Naive thymus-derived CD4-positive, alpha-beta T cell (primary cell): ENCODE results near the gene PLEKHB2. TPM values are rescaled to one million over a fixed set of nuclear protein-coding genes. Genes with fewer than 3 reads are reported as not detected.
"Not testable (repeated sequence)": the region's sequence is repeated elsewhere in the genome, so short reads cannot be mapped to it uniquely, and the experiment has no call there.

Experiments
- ATAC-seq: fragments of 150-1000 bp; cut with Tn5 transposase; 2 replicates; pipeline ENCODE4 v1.10.0; 2021; ENCODE audit warnings: mild to moderate bottlenecking, moderate library complexity
- CTCF ChIA-PET: fragments of 350-600 bp; sonication (Branson Sonifier 250); formaldehyde crosslinking; loops from one replicate; lab custom pipeline; 2021; ENCODE audit warnings: antibody characterized with exemption; lab: Charles Lee
- POLR2A ChIA-PET: fragments of 350-600 bp; sonication (Branson Sonifier 250); formaldehyde crosslinking; loops from one replicate; lab custom pipeline; 2021; ENCODE audit warnings: antibody characterized with exemption, inconsistent platforms; lab: Charles Lee
- DNase-seq, 9 donors: peaks; one replicate each; pipeline versions ENCODE4 v3.0.0 to v3.0.0-alpha.2; 2020 to 2022; ENCODE audit warnings: mixed read lengths in 1 of 9
- H3K27ac ChIP-seq: one replicate; pipeline ENCODE4 v1.7.0; 2013; ENCODE audit warnings: mild to moderate bottlenecking, low read depth, low read length, moderate library complexity
- H3K27me3 ChIP-seq, 2 donors: one replicate each; pipeline ENCODE4 v1.7.0; 2013; ENCODE audit warnings: low read length in 2 of 2, mild to moderate bottlenecking in 2 of 2, moderate library complexity in 2 of 2; ENCODE audit not compliant: control insufficient read depth in 2 of 2, insufficient read depth in 2 of 2
- H3K36me3 ChIP-seq, 3 experiments: 1 replicate in 2 of 3; 2 replicates in 1 of 3; pipeline ENCODE4 v1.7.0; 2013; ENCODE audit warnings: low read length in 3 of 3, mild to moderate bottlenecking in 3 of 3, moderate library complexity in 1 of 3; ENCODE audit not compliant: insufficient read depth in 3 of 3, control insufficient read depth in 2 of 3
- H3K4me1 ChIP-seq, 2 donors: one replicate each; pipeline ENCODE4 v1.7.0; 2013; ENCODE audit warnings: low read length in 2 of 2, mild to moderate bottlenecking in 2 of 2, moderate library complexity in 1 of 2; ENCODE audit not compliant: control insufficient read depth in 2 of 2, insufficient read depth in 2 of 2
- H3K4me3 ChIP-seq: 2 replicates; pipeline ENCODE4 v1.7.0; 2013; ENCODE audit warnings: mild to moderate bottlenecking, low read length
- H3K9me3 ChIP-seq, 3 experiments: 1 replicate in 2 of 3; 2 replicates in 1 of 3; pipeline ENCODE4 v1.7.0; 2013; ENCODE audit warnings: low read length in 3 of 3; ENCODE audit not compliant: control insufficient read depth in 2 of 3
- H3K27ac Mint-ChIP-seq, 9 donors: one replicate each; pipeline ENCODE4 v1.8.0; 2020 to 2022; ENCODE audit warnings: mixed read lengths in 9 of 9, mild to moderate bottlenecking in 8 of 9, moderate library complexity in 5 of 9, inconsistent platforms in 2 of 9
- H3K27me3 Mint-ChIP-seq, 5 donors: one replicate each; pipeline ENCODE4 v1.8.0; 2021 to 2022; ENCODE audit warnings: mixed read lengths in 5 of 5, mild to moderate bottlenecking in 1 of 5
- H3K36me3 Mint-ChIP-seq, 5 donors: one replicate each; pipeline ENCODE4 v1.8.0; 2020 to 2022; ENCODE audit warnings: mixed read lengths in 5 of 5, mild to moderate bottlenecking in 3 of 5, inconsistent platforms in 1 of 5
- H3K4me1 Mint-ChIP-seq, 7 donors: one replicate each; pipeline ENCODE4 v1.8.0; 2020 to 2022; ENCODE audit warnings: mixed read lengths in 7 of 7, mild to moderate bottlenecking in 3 of 7, inconsistent platforms in 1 of 7
- H3K4me3 Mint-ChIP-seq, 10 donors: one replicate each; pipeline ENCODE4 v1.8.0; 2020 to 2022; ENCODE audit warnings: mild to moderate bottlenecking in 10 of 10, mixed read lengths in 10 of 10, moderate library complexity in 6 of 10, inconsistent platforms in 2 of 10
- H3K9me3 Mint-ChIP-seq, 11 donors: one replicate each; pipeline ENCODE4 v1.8.0; 2020 to 2022; ENCODE audit warnings: mixed read lengths in 11 of 11, mild to moderate bottlenecking in 4 of 11, inconsistent platforms in 1 of 11, moderate library complexity in 1 of 11
- intact Hi-C, 2 donors: fragments of 100-400 bp; cut with micrococcal nuclease; formaldehyde crosslinking; loops; one replicate each; pipeline ENCODE4 v1.15.1; 2023
- polyA plus RNA-seq, 2 donors: library from polyadenylated mRNA; unstranded; fragments of 300-500 nt; fragmentation: Illumina TruSeq; gene quantifications; one replicate each; pipeline ENCODE4 v1.2.3, GENCODE V29; 2021
- total RNA-seq, 6 experiments: library from RNA in 5 of 6; stranded (reverse) in 5 of 6; gene quantifications; 1 replicate in 5 of 6; 2 replicates in 1 of 6; pipeline ENCODE4 v1.2.3 and lab custom pipeline; 2021 to 2026

PLEKHB2 gene
- total and polyA plus RNA-seq, 7 experiments from 2014 or later = 43.1 to 92.3 (median 64.4) TPM

DNA sequence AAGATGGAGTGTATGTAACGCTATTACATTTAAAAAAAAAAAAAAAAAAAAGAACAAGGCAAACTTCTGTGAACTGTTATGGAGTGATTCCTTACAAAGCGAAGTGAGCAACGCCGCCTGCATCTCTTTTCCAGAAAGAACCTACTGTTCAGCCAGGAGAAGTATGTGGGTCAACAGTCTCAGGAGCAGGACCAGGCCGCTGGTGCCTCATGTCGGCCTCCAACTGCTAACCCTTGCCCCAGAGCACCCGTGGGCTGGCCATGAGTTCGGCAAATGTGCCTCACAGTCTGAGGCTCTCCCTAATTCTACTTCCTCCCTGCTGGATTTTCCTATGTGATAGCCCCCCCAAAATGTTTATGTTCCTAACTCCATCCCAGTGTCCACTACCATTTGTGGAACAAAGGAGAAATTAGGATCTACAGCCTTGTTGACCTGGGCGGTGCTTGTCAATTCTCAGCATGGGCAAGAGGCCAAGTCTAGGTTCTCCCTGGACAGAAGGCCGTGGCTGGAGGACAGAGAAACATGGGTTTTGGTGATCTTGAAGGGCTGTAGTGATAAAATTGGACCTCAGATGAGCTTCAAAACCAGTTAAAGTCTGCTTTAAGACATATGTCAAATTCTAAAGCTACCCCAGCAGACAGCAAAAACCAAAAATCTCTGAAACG is 27.8 kb upstream of the PLEKHB2 start:
- Mint-ChIP-seq H3K4me3 (peak overlapping the region in 2 of 10 donors; percentile 10 to 26), H3K4me1 (peaks cover 28 to 74% (median 61%) of the 10 kb centered on the region in 7 donors)

DNA sequence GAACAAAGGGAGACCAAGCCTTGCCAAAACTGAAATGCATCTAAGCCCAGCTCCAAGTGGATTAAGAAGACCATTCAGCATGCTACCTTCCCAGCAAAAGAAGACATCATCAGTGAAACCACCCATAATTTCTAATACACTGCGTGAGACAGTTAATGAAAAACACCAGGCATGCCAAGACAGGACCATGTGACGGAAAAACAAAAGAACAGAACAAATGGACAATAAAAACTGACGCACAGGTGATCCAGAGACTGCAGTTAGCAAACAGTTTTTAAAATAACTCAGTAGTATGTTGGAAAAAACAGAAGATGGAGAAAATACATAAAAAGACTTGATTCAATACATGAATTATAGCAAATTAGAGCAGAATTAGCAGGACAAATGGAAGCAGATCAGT is 27.2 kb upstream of the PLEKHB2 start:
- no peak for ATAC-seq
- no peak overlapping the region for H3K27ac ChIP-seq
- CTCF ChIA-PET = no interaction called here
- H3K36me3 ChIP-seq = peaks cover 20 to 87% (median 22%) of the 10 kb centered on the region in 3 experiments
- Mint-ChIP-seq H3K4me3 (peak overlapping the region in 3 of 10 donors; percentile 1 to 10 (median 4)), H3K27ac (peak overlapping the region in 4 of 9 donors; percentile 5 to 43 (median 26)), H3K4me1 (peaks cover 28 to 78% (median 65%) of the 10 kb centered on the region in 7 donors), H3K9me3 (peaks cover 0 to 1% (median 0%) of the 10 kb centered on the region in 11 donors), H3K36me3 (peaks cover 19 to 64% (median 23%) of the 10 kb centered on the region in 5 donors), H3K27me3 (no peaks in the 10 kb centered on the region)
- peaks cover 0 to 5% of the 10 kb centered on the region in 2 donors for H3K4me1 ChIP-seq
- H3K27me3 ChIP-seq = no peaks in the 10 kb centered on the region
- no peaks in the 10 kb centered on the region for H3K9me3 ChIP-seq
- H3K4me3 ChIP-seq = no peak overlapping the region
- POLR2A ChIA-PET = no interaction called here
- no peak for DNase-seq
- intact Hi-C loops = no loop called here

More for the DNA sequence above, 27.8 kb upstream of the PLEKHB2 start:
- Histone ChIP-seq H3K4me3 (no peak overlapping the region), H3K36me3 (peaks cover 18 to 84% (median 20%) of the 10 kb centered on the region in 3 experiments), H3K27me3 (no peaks in the 10 kb centered on the region), H3K9me3 (no peaks in the 10 kb centered on the region), H3K4me1 (peaks cover 0 to 5% of the 10 kb centered on the region in 2 donors), H3K27ac (no peak overlapping the region)
- Mint-ChIP-seq H3K27ac (peak overlapping the region in 1 of 9 donors; percentile 57), H3K36me3 (peaks cover 19 to 60% (median 21%) of the 10 kb centered on the region in 5 donors), H3K27me3 (no peaks in the 10 kb centered on the region), H3K9me3 (peaks cover 0 to 1% (median 0%) of the 10 kb centered on the region in 11 donors)
- DNase-seq (no peak), ATAC-seq (no peak)
- CTCF ChIA-PET = no interaction called here
- POLR2A ChIA-PET = no interaction called here
- intact Hi-C loops = no loop called here

DNA sequence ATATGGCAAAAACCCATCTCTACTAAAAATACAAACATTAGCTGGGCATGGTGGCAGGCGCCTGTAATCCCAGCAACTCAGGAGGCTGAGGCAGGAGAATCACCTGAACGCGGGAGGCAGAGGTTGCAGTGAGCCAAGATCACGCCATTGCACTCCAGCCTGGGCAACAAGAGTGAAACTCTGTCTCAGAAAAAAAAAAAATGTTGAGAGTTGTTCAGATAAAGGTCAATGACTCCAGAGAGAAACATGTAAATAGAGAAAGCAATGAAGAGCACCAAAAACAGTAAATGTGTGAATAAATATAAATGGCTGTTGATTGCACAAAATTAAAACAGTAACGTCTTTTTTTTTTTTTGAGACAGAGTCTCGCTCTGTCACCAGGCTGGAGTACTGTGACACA is 25.2 kb upstream of the PLEKHB2 start:
- POLR2A ChIA-PET, DNase-seq, H3K4me3 ChIP-seq, H3K27me3 ChIP-seq, H3K4me1 ChIP-seq, H3K9me3 Mint-ChIP-seq, ATAC-seq, intact Hi-C loops, H3K9me3 ChIP-seq, H3K4me3 Mint-ChIP-seq, H3K27me3 Mint-ChIP-seq, H3K27ac ChIP-seq: not testable (repeated sequence)
- H3K4me1 Mint-ChIP-seq = peaks cover 26 to 73% (median 60%) of the 10 kb centered on the region in 7 donors
- CTCF ChIA-PET = interaction anchor here (0.7 kb wide), 1 partner anchor 15 kb away, joined by 3 read pairs; no protein-coding TSS in a partner anchor
- peaks cover 19 to 59% (median 26%) of the 10 kb centered on the region in 5 donors for H3K36me3 Mint-ChIP-seq
- peak overlapping the region in 1 of 9 donors; percentile 19 for H3K27ac Mint-ChIP-seq
- H3K36me3 ChIP-seq = peaks cover 14 to 77% (median 22%) of the 10 kb centered on the region in 3 experiments

DNA sequence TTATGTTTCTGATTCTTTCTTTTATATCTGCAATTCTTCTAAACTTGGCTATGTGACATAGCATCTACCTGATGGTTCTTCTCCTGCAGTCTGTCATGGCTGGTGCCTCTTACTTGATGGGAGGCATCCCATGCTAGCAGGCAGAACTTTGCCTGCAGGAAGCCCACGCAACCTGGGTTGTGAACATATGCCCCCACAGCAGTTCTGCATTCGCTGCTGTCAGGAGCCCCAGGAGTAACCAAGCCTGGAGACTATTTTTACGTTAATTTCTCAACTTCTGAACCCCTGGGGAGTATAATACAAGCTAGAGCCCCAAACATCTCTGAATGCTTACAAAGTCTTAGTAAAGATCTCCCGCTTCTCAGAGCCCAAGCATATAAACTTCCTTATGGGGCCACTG is 23.9 kb upstream of the PLEKHB2 start:
- H3K27ac ChIP-seq = no peak overlapping the region
- no peak overlapping the region for H3K4me3 ChIP-seq
- no peaks in the 10 kb centered on the region for H3K9me3 ChIP-seq
- H3K36me3 Mint-ChIP-seq = peaks cover 19 to 57% (median 33%) of the 10 kb centered on the region in 5 donors
- ChIA-PET CTCF (no interaction called here), POLR2A (interaction anchor here (0.9 to 1.9 kb wide), 2 partner anchors 11 to 28 kb away, joined by 3 to 7 read pairs; no protein-coding TSS in a partner anchor)
- H3K27me3 ChIP-seq = no peaks in the 10 kb centered on the region
- H3K36me3 ChIP-seq = peaks cover 13 to 75% (median 22%) of the 10 kb centered on the region in 3 experiments
- intact Hi-C loops = no loop called here
- peaks cover 0 to 7% of the 10 kb centered on the region in 2 donors for H3K4me1 ChIP-seq
- peaks cover 29 to 75% (median 62%) of the 10 kb centered on the region in 7 donors for H3K4me1 Mint-ChIP-seq
- DNase-seq = no peak
- no peak for ATAC-seq
- H3K4me3 Mint-ChIP-seq = no peak overlapping the region
- H3K9me3 Mint-ChIP-seq = peaks cover 0 to 1% (median 0%) of the 10 kb centered on the region in 11 donors
- no peaks in the 10 kb centered on the region for H3K27me3 Mint-ChIP-seq
- peak overlapping the region in 2 of 9 donors; percentile 9 to 59 for H3K27ac Mint-ChIP-seq

DNA sequence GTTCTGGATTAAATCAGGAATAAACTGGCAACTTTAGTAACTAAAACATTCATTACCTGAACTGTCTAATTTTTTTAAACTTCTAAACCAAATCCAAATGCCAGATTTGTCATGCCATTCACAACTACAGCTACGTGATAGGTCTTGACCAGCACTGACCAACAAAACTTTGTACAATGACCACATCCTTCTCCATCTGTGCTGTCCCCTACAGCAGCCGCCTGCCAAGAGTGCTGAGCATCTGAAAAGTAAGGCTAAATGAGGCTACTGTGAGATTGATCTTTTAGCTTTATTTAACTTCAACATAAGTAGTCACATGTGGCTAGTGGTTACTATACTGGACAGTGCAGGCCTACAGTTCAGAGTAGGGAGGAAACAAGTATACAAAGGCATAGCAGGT is 19.5 kb upstream of the PLEKHB2 start:
- ATAC-seq (no peak), DNase-seq (no peak)
- intact Hi-C loops = no loop called here
- Histone ChIP-seq H3K4me1 (peaks cover 0 to 7% of the 10 kb centered on the region in 2 donors), H3K27ac (peak overlapping the region; percentile 3), H3K4me3 (no peak overlapping the region), H3K27me3 (no peaks in the 10 kb centered on the region), H3K36me3 (peaks cover 0 to 50% (median 15%) of the 10 kb centered on the region in 3 experiments), H3K9me3 (no peaks in the 10 kb centered on the region)
- Mint-ChIP-seq H3K4me3 (peak overlapping the region in 2 of 10 donors; percentile 11 to 30), H3K27me3 (no peaks in the 10 kb centered on the region), H3K36me3 (peaks cover 7 to 41% (median 29%) of the 10 kb centered on the region in 5 donors), H3K27ac (peak overlapping the region in 1 of 9 donors; percentile 52), H3K4me1 (peaks cover 20 to 75% (median 54%) of the 10 kb centered on the region in 7 donors), H3K9me3 (no peaks in the 10 kb centered on the region)
- ChIA-PET CTCF (no interaction called here), POLR2A (interaction anchor here (0.8 kb wide), 1 partner anchor 44 kb away, joined by 3 read pairs; no protein-coding TSS in a partner anchor)

- POLR2A ChIA-PET = interaction anchor here (0.8 to 4.5 kb wide), 8 partner anchors 10 to 750 kb away, joined by 3 to 112 read pairs (median 6); partner anchors contain the start of genes IMP4, MZT2A and PLEKHB2
- peak overlapping the region; percentile 99 for H3K27ac ChIP-seq
- H3K27me3 Mint-ChIP-seq = no peaks in the 10 kb centered on the region
These were observed 12.6 kb upstream of the PLEKHB2 start for GRCh38 chr2:131092458-131093005.

More at GRCh38 chr2:131092458-131093005, 12.6 kb upstream of the PLEKHB2 start:
- peak overlapping the region; percentile 81 for H3K4me3 ChIP-seq
- Mint-ChIP-seq H3K36me3 (peaks cover 0 to 11% (median 7%) of the 10 kb centered on the region in 5 donors), H3K4me1 (peaks cover 7 to 44% (median 29%) of the 10 kb centered on the region in 7 donors), H3K9me3 (no peaks in the 10 kb centered on the region), H3K27ac (peak overlapping the region; percentile 74 to 89 (median 85)), H3K4me3 (peak overlapping the region; percentile 81 to 94 (median 86))
- peak in 3 of 9 donors; percentile 14 to 27 (median 15) for DNase-seq
- no peaks in the 10 kb centered on the region for H3K9me3 ChIP-seq
- CTCF ChIA-PET = interaction anchor here (0.7 to 1.9 kb wide), 2 partner anchors 221 to 400 kb away, joined by 4 read pairs; no protein-coding TSS in a partner anchor
- peaks cover 0 to 15% (median 3%) of the 10 kb centered on the region in 3 experiments for H3K36me3 ChIP-seq
- no peak for ATAC-seq
- no peaks in the 10 kb centered on the region for H3K27me3 ChIP-seq
- intact Hi-C loops = loop anchor here (1.0 to 5.0 kb wide), 11 partner anchors 12 to 1215 kb away; partner anchors contain the start of genes MZT2A (in 2 of the 2), IMP4 (in 1 of the 2), MZT2B (in 1 of the 2) and PLEKHB2 (in 1 of the 2)
- H3K4me1 ChIP-seq = peaks cover 0 to 12% of the 10 kb centered on the region in 2 donors
